ENCODE measurements around the gene PRR14. TPM values are rescaled to one million over a fixed set of nuclear protein-coding genes. Genes with fewer than 3 reads are reported as not detected.

The PRR14 gene
- total RNA-seq, 2 donors from 2014 or later = 37.5 to 66.7 TPM

DNA sequence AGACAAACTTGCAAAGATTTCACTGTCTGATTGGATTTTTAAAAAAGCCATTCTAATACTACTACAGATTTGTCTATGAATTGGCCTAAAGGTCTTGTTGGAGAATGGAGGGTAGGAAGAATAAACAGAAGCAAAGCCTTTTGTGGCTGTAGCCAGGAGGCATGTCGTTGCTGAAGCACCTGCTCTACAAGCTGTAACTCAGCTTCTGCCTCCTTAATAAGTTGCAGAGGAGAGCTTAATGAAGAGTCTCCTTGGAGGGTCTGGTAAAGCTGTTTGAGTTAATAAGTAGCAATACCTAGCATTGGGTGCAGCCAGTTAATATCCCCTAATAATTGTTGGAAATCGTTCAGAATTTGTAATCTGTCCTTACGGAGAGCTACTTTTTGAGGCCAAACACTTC is 30.6 kb upstream of the PRR14 start:
- intact Hi-C loops (cut with DNase I) = no loop called here
- no peaks in the 10 kb centered on the region for H3K9me3 ChIP-seq
- H3K4me3 ChIP-seq = no peak overlapping the region
- H3K27ac ChIP-seq = no peak overlapping the region
- H3K4me1 ChIP-seq (replicated peaks) = no peaks in the 10 kb centered on the region
- DNase-seq (ENCODE audit: low spot score) = no peak
- H3K36me3 ChIP-seq = no peaks in the 10 kb centered on the region
- TF ChIP-seq POLR2AphosphoS5 (IDR thresholded peaks at IDR 0.05) (no peak), POLR2A (IDR thresholded peaks at IDR 0.05) (no peak)
- TF ChIP-seq, protein P1, sequence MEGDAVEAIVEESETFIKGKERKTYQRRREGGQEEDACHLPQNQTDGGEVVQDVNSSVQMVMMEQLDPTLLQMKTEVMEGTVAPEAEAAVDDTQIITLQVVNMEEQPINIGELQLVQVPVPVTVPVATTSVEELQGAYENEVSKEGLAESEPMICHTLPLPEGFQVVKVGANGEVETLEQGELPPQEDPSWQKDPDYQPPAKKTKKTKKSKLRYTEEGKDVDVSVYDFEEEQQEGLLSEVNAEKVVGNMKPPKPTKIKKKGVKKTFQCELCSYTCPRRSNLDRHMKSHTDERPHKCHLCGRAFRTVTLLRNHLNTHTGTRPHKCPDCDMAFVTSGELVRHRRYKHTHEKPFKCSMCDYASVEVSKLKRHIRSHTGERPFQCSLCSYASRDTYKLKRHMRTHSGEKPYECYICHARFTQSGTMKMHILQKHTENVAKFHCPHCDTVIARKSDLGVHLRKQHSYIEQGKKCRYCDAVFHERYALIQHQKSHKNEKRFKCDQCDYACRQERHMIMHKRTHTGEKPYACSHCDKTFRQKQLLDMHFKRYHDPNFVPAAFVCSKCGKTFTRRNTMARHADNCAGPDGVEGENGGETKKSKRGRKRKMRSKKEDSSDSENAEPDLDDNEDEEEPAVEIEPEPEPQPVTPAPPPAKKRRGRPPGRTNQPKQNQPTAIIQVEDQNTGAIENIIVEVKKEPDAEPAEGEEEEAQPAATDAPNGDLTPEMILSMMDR (IDR thresholded peaks at IDR 0.05) = no peak
- WGBS = 52% methylated on average over 3 of the region's 3 CpGs
- H3K27me3 ChIP-seq (replicated peaks; ENCODE audit: insufficient read depth) = no peaks in the 10 kb centered on the region

DNA sequence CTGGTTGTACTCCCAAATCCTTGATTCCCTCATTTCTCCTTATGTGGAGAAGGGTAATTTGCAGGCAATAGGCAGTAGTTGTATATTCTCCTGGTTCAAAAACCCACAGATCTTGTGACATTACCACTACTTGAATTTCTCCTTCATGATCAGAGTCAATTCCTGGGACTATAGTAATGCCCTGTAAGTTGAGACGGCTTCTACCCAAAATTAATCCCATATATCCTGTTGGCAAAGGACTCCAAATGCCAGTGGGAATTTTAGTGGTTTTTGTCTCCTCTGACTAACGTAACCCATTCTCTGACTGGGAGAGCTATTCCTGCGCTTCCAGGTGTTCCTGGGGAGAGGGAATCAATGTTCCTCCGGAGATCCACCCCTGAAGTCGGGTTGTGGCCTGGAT is 29.0 kb upstream of the PRR14 start:
- intact Hi-C loops (cut with DNase I) = no loop called here

DNA sequence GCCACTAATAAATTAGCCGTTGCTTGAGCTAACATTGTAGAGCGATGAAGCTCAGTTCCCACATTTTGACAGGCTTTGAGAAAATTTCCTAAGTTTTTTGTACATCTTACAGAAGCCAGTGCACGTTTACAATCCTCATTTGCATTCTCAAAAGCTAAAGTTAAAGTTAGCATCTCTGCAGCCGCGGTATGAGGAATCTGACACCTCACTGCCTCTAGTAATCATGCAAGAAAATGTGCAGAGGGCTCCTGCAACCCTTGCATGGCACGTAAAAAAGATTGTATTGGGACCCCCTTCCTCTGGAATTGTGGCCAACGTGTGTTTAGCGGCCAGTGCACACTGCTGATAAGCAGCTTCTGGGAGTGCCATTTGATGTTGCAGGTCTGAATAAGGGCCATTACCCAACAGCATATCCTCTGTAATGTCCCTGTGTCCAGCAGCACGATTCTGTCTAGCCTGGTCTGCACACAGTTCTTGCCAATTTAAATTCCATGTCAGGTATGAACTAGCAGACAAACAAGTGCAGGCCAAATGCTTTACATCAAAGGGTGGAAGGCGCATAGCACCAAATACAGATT is 28.2 kb upstream of the PRR14 start:
- H3K27me3 ChIP-seq (replicated peaks; ENCODE audit: insufficient read depth) = no peaks in the 10 kb centered on the region
- H3K4me3 ChIP-seq = no peak overlapping the region
- intact Hi-C loops (cut with DNase I) = no loop called here

More for the DNA sequence above, 29.0 kb upstream of the PRR14 start:
- no peak overlapping the region for H3K27ac ChIP-seq
- no peak for TF ChIP-seq POLR2A (IDR thresholded peaks at IDR 0.05)
- TF ChIP-seq, protein P1 (IDR thresholded peaks at IDR 0.05) = no peak
- no peaks in the 10 kb centered on the region for H3K4me1 ChIP-seq (replicated peaks)
- H3K4me3 ChIP-seq = no peak overlapping the region
- no peaks in the 10 kb centered on the region for H3K27me3 ChIP-seq (replicated peaks; ENCODE audit: insufficient read depth)
- no peaks in the 10 kb centered on the region for H3K9me3 ChIP-seq
- no peak for DNase-seq (ENCODE audit: low spot score)
- no peaks in the 10 kb centered on the region for H3K36me3 ChIP-seq
- 83% methylated on average over 5 of the region's 5 CpGs for WGBS

DNA sequence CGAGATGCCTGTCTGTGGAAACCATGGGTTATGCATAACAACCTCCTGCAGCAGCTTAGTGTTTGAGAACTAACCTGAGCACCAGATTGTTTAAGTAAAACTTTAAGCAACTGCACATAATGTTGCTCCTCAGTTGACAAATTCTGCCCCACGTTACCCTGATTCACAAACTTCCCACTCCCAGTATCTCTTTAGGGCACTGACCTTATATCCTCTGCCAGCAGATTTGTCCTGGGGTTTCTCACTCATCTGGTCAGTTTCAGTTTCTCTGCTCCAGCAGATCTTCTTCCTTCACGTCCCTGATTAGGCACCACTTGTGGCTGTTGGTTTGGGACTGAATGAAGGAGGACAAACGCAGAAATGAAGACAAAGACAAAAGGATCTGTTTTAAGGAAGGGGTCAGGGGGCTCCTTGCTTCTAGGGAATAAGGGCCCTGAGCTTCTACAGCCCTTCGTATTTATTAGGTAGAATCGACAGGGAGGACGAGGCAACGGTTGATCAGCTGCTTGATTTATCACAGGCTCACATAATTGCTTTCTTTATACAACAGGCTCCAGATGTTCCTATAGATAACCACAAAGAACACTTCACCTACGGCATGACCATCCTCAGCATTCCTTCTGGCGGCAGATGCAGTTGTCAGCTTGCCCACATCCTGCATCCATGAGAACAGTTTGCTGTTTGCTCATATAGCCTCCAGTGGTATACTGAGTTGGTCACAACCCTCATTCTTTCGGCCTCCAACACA is 27.1 kb upstream of the PRR14 start:
- intact Hi-C loops (cut with DNase I) = no loop called here
- TF ChIP-seq, protein P1 (IDR thresholded peaks at IDR 0.05) = no peak
- TF ChIP-seq POLR2A (IDR thresholded peaks at IDR 0.05) (no peak), POLR2AphosphoS5 (IDR thresholded peaks at IDR 0.05) (no peak)
- H3K36me3 ChIP-seq = no peaks in the 10 kb centered on the region
- H3K27ac ChIP-seq = no peak overlapping the region
- 60% methylated on average over 11 of the region's 11 CpGs for WGBS
- no peak for DNase-seq (ENCODE audit: low spot score)
- H3K4me3 ChIP-seq = no peak overlapping the region
- H3K27me3 ChIP-seq (replicated peaks; ENCODE audit: insufficient read depth) = no peaks in the 10 kb centered on the region
- no peaks in the 10 kb centered on the region for H3K4me1 ChIP-seq (replicated peaks)
- no peaks in the 10 kb centered on the region for H3K9me3 ChIP-seq

More for the DNA sequence above, 28.2 kb upstream of the PRR14 start:
- no peak for DNase-seq (ENCODE audit: low spot score)
- WGBS = 31% methylated on average over 10 of the region's 10 CpGs
- Histone ChIP-seq H3K36me3 (no peaks in the 10 kb centered on the region), H3K27ac (no peak overlapping the region), H3K9me3 (no peaks in the 10 kb centered on the region), H3K4me1 (replicated peaks) (no peaks in the 10 kb centered on the region)
- TF ChIP-seq POLR2A (IDR thresholded peaks at IDR 0.05) (no peak), POLR2AphosphoS5 (IDR thresholded peaks at IDR 0.05) (no peak)
- TF ChIP-seq, protein P1 (IDR thresholded peaks at IDR 0.05) = no peak

DNA sequence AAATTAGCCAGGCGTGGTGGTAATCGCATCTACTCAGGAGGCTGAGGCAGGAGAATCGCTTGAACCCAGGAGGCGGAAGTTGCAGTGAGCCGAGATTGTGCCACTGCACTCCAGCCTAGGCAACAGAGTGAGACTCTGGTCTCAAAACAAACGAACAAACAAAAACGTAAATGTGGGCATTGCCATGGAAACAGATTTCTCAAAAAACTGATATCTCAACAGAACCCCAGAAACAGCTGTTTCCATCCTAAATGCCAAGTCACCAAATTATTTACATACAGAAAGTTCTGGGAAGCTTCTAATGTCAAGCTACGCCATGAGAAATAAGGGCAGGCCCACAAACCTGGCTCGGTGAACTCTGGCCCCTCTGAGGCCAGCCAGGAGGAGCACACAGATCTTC is 24.5 kb upstream of the PRR14 start:
- TF ChIP-seq POLR2A (IDR thresholded peaks at IDR 0.05) (no peak), POLR2AphosphoS5 (IDR thresholded peaks at IDR 0.05) (no peak)
- TF ChIP-seq, protein P1 (IDR thresholded peaks at IDR 0.05) = no peak

More for the DNA sequence above, 24.5 kb upstream of the PRR14 start:
- intact Hi-C loops (cut with DNase I) = no loop called here
- Histone ChIP-seq H3K27ac (no peak overlapping the region), H3K36me3 (no peaks in the 10 kb centered on the region), H3K4me3 (no peak overlapping the region), H3K9me3 (no peaks in the 10 kb centered on the region), H3K27me3 (replicated peaks; ENCODE audit: insufficient read depth) (no peaks in the 10 kb centered on the region), H3K4me1 (replicated peaks) (no peaks in the 10 kb centered on the region)
- no peak for DNase-seq (ENCODE audit: low spot score)
- 90% methylated on average over 9 of the region's 9 CpGs for WGBS

Data from prostate gland (tissue), 2 donors.